GM12864 (cell line): Measurements from ENCODE around the gene NLRP7.
"Not testable (repeated sequence)": the region's sequence is repeated elsewhere in the genome, so short reads cannot be mapped to it uniquely, and the experiment has no call there.

Experiments used
- DNase-seq: peaks from one replicate; pipeline ENCODE4 v3.0.0-alpha.2; 2011; ENCODE audit warnings: low read depth
- H3K4me3 ChIP-seq: 2 replicates; pipeline ENCODE4 v1.5.1; 2011; ENCODE audit warnings: mild to moderate bottlenecking, low read depth, low read length, control low read depth
- TF ChIP-seq, protein P1 (sequence below): IDR thresholded peaks from 2 replicates; pipeline ENCODE4 v1.5.1; 2011; ENCODE audit warnings: low read depth, mild to moderate bottlenecking, moderate library complexity, low read length, control low read depth, inconsistent platforms; ENCODE audit errors: missing control alignments

NLRP7 gene

GRCh38 chr19:54906819-54907218, 40.5 kb downstream of the NLRP7 start:
- DNase-seq, result no peak
- H3K4me3 ChIP-seq, result no peak overlapping the region
- TF ChIP-seq, protein P1, sequence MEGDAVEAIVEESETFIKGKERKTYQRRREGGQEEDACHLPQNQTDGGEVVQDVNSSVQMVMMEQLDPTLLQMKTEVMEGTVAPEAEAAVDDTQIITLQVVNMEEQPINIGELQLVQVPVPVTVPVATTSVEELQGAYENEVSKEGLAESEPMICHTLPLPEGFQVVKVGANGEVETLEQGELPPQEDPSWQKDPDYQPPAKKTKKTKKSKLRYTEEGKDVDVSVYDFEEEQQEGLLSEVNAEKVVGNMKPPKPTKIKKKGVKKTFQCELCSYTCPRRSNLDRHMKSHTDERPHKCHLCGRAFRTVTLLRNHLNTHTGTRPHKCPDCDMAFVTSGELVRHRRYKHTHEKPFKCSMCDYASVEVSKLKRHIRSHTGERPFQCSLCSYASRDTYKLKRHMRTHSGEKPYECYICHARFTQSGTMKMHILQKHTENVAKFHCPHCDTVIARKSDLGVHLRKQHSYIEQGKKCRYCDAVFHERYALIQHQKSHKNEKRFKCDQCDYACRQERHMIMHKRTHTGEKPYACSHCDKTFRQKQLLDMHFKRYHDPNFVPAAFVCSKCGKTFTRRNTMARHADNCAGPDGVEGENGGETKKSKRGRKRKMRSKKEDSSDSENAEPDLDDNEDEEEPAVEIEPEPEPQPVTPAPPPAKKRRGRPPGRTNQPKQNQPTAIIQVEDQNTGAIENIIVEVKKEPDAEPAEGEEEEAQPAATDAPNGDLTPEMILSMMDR, result no peak

DNA sequence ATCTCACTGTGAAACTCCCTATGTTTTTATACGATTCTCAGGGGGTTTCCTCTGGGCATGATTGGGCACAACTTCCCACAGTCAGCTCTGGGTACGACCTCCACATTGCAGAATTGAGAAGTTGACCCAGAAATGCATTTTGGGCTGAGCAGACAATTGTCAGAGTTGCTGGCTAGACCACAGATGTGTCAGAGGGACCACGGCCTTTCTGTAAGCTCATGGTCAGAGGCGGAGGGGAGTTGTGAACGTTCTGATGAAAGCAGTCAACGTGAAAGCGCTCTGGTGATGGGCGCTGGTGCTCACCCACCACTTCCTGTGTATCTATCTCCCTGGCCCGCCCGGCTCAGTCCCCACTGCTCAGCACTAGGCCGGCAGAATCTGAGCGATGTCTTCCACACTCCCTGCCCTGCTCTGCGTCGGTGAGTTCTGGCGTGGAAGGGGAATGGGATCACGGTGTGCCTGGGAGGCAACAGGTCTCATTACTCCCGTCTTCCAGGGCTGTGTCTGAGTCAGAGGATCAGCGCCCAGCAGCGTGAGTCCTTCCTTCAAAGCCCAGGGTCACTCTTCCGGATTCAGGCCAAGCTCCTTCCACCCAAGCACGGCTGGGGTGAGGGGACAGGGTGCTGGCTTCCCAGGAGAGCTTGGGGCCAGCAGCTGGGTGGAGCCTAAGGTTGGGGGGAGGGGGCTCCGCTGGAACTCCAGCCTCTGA, 41.4 kb downstream of the NLRP7 start, which contains the start of gene NCR1:
Gene NCR1 (plus strand): TSS at position 346 of the 709 bp plus-strand sequence. CDS start 40 bp downstream, at position 386.
- TF ChIP-seq, protein P1, result no peak
- H3K4me3 ChIP-seq, result no peak within 1 kb of the TSS
- DNase-seq, result no peak

GRCh38 chr19:54905421-54905802, 41.9 kb downstream of the NLRP7 start:
- DNase-seq, result no peak
- TF ChIP-seq, protein P1, result no peak
- H3K4me3 ChIP-seq, result no peak overlapping the region

DNA sequence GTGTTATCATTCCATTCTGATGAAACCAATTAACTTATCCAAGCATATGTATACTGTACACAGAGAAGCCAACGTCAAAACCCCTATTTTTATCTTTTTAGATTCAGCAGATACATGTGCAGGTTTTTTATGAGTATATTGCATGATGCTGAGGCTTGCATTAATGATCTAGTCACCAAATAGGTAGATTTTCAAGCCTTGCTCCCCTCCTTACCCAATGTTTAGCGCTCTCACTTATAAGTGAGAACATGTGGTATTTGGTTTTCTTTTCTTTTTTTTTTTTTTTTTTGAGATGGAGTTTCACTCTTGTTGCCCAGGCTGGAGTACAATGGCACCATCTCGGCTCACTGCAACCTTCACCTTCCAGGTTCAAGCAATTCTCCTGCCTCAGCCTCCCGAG, 43.1 kb downstream of the NLRP7 start:
- H3K4me3 ChIP-seq, DNase-seq: not testable (repeated sequence)

DNA sequence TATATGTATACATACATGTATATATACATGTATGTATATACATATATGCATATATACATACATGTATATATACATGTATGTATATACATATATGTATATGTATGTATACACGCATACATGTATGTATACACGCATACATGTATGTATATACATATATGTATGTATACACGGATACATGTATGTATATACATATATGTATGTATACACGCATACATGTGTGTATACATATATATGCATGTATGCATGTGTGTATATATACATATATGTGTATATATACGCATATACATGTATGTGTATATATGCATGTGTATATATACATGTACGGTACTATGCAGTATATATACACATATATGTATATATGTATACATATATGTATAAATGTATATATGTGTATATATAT, 44.0 kb downstream of the NLRP7 start:
- TF ChIP-seq, protein P1, result no peak
- no peak overlapping the region for H3K4me3 ChIP-seq
- DNase-seq, result no peak

DNA sequence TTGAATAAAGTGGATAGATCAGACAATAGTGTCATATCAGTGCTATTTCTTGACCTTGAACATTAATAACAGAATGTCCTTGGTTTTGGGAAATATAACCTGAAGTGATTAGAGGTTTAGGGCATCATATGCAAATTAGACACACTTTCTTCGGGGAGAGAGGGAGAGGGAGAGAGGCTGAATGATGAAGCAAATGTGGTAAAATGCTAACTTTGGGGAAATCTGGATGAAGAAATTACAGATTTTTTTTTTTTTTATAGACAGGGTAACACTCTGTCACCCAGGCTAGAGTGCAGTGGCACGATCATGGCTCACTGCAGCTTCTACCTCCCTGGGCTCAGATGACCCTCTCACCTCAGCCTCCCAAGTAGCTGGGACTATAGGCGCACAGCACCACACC, 45.3 kb downstream of the NLRP7 start:
- TF ChIP-seq, protein P1, result no peak
- no peak for DNase-seq

DNA sequence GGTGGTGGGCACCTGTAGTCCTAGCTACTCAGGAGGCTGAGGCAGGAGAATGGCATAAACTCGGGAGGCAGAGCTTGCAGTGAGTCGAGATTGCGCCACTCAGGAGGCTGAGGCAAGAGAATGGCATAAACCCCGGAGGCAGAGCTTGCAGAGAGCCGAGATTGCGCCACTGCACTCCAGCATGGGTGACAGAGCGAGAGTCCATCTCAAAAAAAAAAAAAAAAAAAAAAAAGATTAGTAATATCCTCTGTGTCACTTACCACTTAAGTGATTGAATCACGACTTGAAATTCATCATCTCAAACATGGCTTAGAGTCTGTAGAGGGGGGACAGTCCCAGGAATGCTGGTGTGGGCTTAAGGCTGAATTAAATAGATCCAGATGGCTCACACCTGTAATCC, 46.2 kb downstream of the NLRP7 start:
- not testable (repeated sequence) for H3K4me3 ChIP-seq, DNase-seq

More for the DNA sequence above, 45.3 kb downstream of the NLRP7 start:
- no peak overlapping the region for H3K4me3 ChIP-seq

DNA sequence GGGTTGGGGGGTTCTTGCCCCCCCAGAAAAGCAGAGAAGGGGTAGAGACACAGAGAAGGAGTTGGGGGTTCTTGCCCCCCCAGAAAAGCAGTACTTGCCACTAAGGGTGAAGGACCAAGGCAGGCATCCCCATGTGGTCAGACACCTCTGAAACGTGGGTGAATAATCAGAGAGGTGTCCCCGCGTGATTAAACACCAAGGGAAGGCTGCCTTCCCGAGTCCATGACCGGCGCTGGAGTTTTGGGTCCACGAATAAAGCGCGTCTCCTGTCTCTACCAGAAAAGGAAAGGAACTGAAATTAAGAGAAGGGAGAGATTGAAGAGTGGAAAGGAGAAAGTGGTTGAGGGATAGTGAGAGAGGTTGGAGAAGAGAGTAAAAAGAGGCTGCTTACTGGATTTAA, 47.7 kb downstream of the NLRP7 start:
- H3K4me3 ChIP-seq, DNase-seq: not testable (repeated sequence)

GRCh38 chr19:54898685-54899084, 48.6 kb downstream of the NLRP7 start:
- H3K4me3 ChIP-seq, DNase-seq: not testable (repeated sequence)
